Stimulated activated CD8-positive, alpha-beta memory T cell treated with anti-CD3 and anti-CD28 coated beads, Interleukin-7, amount 100 ng/mL, for 24 hours (primary cell): ENCODE measurements around the gene SNX21.
"Not testable (repeated sequence)": the region's sequence is repeated elsewhere in the genome, so short reads cannot be mapped to it uniquely, and the experiment has no call there.

ENCODE experiments used
- DNase-seq: peaks from one replicate; pipeline ENCODE4 v3.0.0-alpha.2; 2020; ENCODE audit warnings: low read depth

SNX21 gene

DNA sequence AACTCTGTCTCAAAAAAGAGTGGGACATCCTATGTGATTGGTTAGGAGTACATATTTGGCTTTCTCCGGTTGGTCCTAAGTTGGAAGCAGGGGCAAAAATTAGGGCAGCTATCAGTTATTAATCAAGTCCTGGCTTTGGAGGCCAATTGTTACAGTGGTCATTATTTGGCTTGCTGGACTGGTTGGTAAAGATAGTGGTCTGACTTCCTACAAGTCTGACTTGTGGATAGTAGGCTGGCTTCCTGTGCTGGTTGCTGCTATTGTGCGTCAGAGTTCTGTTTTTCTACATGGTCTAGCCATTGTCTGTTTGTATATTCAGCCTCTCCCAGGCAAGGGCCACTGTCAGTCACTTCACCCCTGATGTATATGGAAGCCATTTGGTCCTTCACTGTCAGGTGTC lies 16.6 kb downstream of the SNX21 start:
- DNase-seq = no peak

DNA sequence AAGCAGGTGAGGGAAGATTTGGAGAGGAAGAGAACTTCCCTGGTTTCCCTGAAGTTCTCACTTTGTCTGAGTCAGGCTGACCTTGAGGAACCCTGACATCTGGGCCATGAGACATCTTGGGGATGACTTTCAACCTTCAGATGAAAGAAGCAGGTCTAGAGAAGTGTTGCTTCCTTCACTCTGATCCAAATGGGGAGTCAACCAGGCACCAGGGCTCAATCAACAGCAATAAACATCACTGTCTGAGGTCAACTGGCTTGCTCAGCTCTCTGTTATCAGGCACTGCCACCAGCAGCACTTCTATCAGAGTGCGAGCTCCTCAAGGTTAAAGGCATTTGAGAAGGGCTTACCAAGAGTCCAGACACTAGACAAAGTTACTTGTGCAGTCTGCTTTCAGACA lies 17.3 kb downstream of the SNX21 start:
- no peak for DNase-seq

DNA sequence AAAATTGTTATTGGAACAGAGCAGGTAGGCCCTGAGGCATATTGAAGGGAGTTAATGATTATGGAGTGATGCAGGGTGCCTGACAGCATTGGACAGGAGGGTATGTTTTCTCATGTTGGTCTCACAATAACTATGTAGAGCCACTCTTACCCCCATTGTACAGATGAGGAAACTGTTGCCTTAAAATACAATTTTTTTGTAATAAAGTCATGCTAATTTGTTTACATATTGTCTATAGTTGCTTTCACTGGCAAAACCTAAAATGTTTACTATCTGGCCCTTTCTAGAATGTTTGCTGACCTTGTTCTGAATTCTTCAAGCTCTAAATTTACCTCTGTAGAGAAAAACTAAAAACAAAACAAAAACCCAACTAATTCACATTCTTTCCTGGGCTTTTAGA lies 17.9 kb downstream of the SNX21 start:
- DNase-seq = no peak

DNA sequence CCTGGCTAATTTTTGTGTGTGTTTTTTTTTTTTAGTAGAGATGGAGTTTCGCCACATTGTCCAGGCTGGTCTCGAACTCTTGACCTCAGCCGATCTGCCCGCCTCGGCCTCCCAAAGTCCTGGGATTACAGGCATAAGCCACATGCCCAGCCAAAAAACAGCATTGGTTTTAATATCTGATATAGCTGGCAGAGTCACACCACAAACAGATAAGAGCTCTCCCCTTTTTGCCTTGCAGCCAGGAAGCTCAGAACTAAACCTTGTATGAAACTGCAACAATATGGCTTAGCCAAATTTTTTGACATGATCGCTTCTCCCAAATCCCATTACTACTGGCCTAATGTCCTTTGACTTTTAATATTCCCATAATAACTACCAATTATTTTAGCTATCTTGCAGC lies 18.7 kb downstream of the SNX21 start:
- DNase-seq = no peak

DNA sequence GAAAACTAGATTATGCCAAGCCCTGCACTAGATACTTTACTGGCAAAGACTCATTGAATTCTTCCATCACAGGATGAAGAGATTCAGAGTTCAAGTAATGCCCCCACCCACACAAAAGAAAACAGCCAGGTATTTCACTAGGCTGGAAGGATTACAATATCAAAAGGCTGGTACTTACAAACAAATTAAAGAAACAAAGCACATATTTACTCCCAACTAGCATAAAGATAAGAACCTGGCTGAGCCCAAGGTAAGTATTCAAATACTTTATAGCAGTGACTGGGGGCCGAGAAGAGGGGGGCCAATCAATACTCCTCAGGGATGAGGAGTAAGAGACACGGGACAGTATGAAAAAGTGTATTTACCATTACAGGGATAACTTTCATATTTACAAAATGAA lies 19.9 kb downstream of the SNX21 start:
- no peak for DNase-seq

DNA sequence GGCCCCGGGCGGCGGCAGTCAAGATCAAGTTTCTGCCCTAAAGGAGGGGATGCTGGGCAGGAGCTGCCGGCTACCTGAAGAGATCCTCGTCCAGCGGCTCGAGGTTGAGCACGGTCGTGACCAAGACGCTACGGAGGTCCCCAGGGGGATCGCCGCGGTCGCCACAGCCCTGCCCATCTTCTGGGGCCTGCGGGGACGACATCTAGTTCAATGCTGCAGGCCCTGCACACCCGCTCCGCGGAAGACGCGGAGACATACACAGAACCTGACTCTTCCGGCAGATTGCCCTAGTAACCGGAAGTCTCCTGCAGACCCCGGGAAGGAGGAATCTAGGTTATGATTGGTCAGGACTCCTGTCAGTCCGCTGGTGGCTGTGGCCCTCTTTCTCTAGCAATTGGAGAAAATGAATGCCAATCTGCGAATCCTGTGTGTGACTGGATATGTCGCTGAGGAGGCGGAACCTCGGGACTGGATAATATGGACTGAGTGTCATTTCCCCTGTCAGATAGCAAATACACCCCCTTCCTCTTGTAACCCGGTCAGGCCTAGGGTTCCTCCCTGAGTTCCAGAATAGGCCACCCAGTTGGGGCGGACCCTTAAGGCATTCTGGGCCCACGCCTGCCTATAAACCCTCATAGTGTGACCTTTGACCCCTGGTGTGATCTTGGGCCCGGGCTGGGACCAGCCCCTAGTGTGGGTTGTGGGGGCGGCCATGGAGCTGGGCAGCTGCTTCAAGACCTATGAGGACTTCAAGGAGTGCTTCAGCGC lies 23.7 kb downstream of the SNX21 start, which contains the start of the genes ACOT8 and ZSWIM3:
ACOT8 (minus strand) TSS at position 279 of the 768 bp plus-strand sequence; CDS start at position 202, 77 bp downstream.
ZSWIM3 (plus strand) TSS at position 501 of the 768 bp plus-strand sequence; CDS start at position 713, 212 bp downstream.
- peak; percentile 74 for DNase-seq

DNA sequence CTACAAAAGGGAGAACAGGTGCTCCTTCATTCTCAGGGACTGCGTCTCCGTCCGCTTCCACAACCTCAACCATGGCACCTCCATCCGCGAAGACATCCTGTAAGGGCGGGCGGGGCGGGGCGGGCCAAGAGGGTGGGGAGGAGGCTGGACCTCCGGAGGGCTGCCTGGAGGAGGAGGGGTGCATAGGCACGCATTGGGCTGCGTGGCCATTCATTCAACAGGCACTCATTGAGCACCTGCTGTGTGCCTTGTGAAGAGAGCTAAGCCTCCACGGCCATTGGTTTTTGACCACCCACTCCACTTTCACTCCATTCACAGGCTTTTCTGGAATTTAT lies 24.2 kb downstream of the SNX21 start:
- no peak for DNase-seq

DNA sequence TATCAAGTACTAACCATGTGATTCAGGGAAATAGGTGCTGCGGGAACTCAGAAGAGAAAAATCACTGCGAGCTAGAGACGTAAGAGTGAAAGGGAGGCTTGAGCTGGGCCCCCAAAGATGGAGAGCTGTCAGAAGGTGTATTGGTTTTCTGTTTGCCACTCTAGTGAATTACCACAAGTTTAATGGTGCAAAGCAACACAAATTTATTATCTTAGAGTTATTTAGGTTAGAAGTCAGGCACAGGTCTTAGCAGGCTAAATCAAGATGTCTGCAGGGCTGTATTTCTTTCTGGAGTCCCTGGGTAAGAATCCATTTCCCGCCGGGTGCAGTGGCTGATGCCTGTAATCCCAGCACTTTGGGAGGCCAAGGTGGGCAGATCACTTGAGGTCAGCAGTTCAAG lies 26.3 kb downstream of the SNX21 start:
- no peak for DNase-seq

DNA sequence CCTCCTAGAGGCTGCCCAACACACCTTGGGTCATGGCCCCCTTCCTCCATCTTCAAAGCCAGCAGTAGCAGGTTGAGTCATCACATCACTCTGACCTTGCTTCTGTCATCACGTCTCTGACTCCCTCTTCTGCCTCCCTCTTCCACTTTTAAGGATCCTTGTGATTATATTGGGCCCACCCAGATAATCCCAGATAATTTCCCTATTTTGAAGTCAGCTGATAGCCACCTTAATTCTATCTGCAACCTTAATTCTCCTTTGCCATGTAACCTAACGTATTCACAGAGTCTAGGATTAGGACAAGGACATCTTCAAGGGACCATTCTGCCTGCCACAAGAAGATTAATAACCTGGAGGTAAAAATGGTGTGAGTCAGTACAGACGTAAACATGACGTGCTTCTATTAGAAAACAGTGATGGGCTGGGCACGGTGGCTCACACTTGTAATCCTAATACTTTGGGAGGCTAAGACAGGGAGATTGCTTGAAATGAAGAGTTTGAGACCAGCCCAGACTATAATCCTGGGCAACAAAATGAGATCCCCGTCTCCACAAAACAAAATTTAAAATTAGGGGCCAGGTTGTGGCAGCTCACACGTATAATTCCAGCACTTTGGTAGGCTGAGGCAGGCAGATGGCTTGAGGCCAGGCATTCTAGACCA lies 27.1 kb downstream of the SNX21 start:
- no peak for DNase-seq

DNA sequence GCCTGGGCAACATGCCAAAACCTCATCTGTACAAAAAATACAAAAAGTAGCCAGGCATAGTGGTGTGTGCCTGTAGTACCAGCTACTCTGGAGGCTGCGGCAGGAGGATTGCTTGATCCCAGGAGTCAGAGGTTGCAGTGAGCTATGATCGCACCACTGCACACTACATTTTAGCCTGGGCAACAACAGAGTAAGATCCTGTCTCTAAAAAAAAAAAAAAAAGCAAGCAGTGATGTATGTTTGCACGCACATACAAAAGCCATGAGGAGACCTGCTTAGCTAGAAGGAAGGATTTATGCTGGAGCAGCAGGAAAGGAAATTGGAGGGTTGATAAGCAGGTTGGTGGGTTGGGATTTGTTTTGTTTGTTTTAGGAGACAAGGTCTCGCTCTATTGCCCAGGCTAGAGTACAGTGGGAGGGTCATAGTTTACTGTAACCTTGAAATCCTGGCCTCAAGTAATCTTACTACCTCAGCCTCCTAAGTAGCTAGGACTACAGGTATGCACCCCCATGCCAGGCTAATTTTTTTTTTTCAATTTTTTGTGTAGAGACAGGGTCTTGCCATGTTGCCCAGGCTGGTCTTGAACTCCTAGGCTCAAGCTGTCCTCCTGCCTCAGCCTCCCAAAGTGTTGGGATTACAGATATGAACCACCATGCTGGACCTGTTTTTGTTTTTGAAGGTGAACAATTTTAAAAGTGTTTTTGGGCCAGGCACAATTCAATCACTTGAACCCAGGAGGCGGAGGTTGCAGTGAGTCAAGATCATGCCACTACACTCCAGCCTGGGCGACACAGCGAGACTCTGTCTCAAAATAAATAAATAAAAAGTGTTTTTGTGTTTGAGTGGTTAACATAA lies 27.8 kb downstream of the SNX21 start:
- no peak for DNase-seq

DNA sequence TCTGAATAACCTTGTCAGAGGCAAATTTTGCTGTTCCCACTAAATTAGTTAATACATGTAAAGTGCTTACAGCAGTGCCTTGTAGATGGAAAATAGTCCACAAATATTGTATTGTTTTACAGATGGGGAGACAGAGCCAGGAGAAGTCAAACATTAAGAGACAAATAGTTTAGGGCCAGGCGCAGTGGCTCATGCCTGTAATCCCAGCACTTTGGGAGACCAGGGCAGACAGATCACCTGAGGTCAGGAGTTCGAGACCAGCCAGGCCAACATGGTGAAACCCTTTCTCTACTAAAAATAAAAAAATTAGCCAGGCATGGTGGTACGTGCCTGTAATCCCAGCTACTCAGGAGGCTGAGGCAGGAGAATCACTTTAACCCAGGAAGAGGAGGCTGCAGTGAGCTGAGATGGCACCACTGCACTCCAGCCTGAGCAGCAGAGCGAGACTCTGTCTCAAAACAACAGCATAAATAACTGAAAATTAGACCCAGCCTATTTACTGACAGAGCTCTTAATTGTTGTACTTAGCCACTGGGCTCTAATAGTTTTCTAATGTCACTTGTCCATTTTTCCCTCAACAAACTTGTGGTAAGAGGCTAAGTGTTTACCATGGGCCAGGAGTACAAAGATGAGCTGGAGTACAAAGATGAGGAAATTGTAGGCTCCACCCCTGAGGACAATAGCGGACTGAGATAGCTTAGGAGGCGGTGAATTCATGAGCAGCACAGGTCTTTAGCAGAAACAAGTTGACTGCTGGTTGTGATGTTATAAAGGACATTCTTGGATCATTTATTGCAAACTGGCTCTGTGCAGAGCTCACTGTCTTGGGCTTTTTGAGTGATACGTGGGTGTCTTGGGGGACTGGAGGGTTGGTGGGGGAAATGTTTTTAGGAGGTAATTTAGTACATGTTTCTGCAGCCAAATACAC lies 30.2 kb downstream of the SNX21 start:
- no peak for DNase-seq

DNA sequence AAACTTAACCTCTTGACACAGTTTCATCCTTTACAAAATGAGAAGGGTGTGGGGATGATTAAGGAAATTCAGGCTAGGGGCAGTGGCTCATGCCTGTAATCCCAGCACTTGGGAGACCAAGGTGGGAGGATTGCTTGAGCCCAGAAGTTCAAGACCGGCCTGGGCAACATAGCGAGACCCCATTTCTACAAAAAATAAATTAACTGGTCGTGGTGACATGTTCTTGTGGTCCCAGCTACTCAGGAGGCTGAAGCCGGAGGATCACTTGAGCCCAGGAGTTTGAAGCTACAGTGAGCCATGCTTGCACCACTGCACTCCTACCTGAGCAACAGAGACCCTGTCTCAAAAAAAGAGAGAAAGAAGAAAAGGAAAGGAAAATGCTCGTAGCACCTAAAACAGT lies 32.9 kb downstream of the SNX21 start:
- no peak for DNase-seq

DNA sequence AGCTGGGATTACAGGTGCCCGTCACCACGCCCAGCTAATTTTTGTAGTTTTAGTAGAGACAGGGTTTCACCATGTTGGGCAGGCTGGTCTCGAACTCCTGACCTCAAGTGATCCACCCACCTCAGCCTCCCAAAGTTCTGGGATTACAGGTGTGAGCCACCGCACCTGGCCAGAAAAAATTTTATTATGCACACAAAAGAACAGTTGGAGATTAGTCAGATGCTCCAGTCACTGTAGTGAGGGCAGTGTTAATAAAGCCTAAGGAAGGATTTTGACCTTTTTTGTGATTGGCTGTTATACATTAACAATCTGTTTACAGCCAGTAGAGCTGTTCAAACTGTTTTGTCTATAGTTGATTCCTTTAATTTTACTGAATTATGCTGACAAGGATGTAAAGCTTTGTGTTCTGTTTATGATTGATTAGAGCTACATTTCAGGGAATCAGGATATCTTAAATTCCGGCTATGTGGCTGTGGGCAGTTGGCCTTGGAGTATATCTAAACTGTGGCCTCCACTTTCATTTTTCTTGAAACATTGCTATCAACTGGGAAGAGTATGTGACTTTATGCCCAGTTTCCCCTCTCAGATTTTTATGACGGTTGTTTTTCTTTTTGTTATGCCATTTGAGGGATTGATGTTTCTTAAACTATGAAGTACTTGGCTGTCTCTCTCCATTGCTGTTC lies 33.7 kb downstream of the SNX21 start:
- no peak for DNase-seq

DNA sequence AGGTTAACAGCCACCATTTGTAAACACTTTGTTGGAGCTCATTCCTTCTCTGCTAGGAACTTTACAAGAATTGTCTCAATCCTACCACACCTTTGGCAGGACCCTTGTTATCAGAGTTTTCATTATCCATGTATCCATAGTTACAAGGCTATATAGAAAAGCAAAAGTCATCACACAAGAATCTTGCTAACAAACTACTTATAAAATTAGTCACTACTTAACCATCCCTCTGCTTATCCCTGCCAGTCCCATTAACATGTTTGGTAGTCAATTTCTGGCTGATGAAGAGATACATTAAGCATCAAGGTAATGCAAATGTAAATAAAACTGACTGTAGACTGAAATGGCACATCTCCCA lies 34.2 kb downstream of the SNX21 start:
- DNase-seq = no peak

DNA sequence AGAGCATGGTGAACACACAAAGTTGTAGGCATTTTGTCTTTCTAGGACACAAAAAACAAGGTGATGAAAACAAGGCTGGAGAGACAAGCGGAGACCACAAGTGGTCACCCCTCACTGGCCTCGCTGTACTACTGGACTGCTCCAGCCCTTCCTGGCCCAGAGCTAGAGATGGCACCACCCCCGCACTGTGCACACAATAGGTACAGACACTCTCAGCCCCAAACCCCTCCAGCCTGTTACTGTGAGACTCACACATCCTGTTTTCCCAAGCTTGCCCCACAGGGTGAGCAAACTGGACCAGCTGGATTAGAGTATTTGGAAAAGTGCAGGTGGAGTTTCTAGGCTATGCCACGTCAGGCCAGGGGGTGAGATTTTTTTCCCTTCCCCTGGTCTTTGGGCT lies 39.0 kb downstream of the SNX21 start:
- no peak for DNase-seq

DNA sequence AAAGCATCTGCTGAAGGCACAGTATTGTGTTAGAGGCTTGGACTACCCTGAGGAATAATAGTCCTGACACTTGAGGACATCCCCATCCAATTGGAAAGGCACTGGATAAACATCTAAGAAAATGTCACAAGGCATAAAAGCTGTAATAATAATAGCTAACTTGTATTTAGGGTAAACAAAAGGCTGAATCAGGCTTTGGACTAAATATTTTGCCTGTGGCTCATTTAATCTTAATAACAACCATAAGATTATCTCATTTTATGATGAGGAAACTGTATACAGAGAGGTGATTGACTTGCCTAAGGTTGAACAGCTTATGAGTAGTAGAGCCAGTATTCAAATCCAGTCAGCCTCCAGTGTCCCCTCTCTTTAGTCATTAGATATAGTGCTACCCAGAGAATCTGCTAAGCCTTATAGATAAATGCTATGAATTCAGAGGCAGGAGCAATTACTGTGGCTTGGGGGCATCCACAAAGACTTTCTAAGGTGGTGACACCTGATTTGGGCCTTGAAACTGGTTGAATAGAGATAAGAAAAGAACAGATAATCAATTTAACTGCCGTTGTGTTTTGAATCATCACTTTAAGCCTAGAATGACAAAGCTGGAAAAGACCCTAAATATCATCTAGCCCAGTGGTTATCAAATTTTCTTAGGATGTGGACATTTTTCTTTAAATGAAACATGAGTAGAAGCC lies 40.0 kb downstream of the SNX21 start:
- no peak for DNase-seq

DNA sequence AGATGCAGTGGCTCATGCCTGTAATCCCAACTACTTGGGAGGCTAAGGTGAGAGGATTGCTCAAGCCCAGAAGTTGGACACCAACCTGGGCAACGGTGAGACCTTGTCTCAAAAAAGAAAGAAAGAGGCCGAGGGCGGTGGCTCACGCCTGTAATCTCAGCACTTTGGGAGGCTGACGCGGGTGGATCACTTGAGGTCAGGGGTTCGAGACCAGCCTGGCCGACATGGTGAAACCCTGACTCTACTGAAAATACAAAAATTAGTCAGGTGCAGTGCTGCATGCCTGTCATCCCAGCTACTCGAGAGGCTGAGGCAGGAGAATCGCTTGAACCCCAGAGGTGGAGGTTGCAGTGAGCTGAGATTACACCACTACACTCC lies 40.5 kb downstream of the SNX21 start:
- DNase-seq = not testable (repeated sequence)

DNA sequence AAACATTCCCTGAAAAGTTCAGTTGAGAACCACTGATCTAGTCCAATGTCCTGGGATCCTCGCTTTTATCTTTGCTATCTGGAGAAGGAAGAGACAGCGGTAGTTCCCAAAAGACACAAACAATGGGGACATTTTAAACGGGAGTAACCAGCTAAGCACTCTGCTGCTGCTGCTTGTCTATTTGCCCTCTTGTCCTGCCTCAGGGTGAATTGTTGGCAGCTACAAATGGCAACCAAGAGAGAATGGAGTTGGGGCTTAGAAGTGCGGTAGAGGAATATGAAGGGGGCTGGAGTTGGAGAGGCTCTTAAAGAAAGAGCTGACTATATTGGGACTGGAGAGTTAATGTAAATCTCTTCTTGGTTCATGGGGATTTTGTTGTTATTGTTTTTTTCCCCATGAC lies 41.0 kb downstream of the SNX21 start:
- no peak for DNase-seq

DNA sequence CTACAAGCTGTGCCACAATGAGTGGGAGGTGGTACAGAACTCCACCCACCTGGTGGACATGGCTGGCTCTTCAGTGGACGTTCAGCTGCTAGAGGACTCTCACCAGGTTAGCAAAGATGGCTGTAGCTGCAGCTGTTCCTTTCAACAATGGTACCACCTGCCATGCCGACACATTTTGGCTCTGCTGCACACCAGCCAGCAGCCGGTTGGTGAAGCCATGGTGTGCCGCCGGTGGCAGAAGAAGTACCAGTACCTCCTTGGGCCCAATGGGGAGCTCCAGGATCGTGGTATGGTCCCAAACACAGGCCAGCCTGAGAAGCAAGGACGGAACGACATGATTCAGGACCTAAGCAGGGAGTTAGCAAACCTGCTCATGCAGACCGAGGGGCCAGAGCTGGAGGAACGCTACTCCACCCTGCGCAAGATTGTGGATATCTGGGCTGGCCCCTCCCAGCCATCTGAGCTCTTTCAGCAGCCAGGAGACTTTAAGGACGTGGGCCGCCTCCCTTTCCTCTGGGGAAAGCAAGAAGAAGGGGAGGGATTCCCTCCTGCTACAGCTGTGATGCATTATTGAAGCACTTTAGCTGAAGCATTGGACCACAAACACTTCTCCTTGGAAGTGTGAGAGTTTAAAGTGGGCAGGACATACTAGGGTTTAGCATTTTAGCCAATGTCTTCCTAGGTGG lies 44.6 kb downstream of the SNX21 start:
- DNase-seq = no peak
